ENCODE data around the gene BTRC.

The BTRC gene

GRCh38 chr10:101484175-101484745 lies 130.3 kb downstream of the BTRC start:
- DNase-seq (ENCODE audit: low spot score), result no peak

GRCh38 chr10:101485207-101485606 lies 131.2 kb downstream of the BTRC start:
- DNase-seq (ENCODE audit: low spot score), result no peak

GRCh38 chr10:101485681-101486554 lies 132.0 kb downstream of the BTRC start:
- no peak for DNase-seq (ENCODE audit: low spot score)

GRCh38 chr10:101487399-101487798 lies 133.4 kb downstream of the BTRC start:
- no peak for DNase-seq (ENCODE audit: low spot score)

- DNase-seq (ENCODE audit: low spot score), result no peak
Measured at GRCh38 chr10:101489355-101489754, 135.4 kb downstream of the BTRC start.

GRCh38 chr10:101490026-101490425 lies 136.1 kb downstream of the BTRC start:
- DNase-seq (ENCODE audit: low spot score), result no peak

- DNase-seq (ENCODE audit: low spot score), result no peak
Measured at GRCh38 chr10:101492205-101492604, 138.2 kb downstream of the BTRC start.

- no peak for DNase-seq (ENCODE audit: low spot score)
Measured at GRCh38 chr10:101492814-101493213, 138.8 kb downstream of the BTRC start.

- DNase-seq (ENCODE audit: low spot score), result no peak
Measured at GRCh38 chr10:101493249-101493648, 139.3 kb downstream of the BTRC start.

- DNase-seq (ENCODE audit: low spot score), result no peak
Measured at GRCh38 chr10:101493782-101494281, 139.9 kb downstream of the BTRC start.

- no peak for DNase-seq (ENCODE audit: low spot score)
Measured at GRCh38 chr10:101494650-101495049, 140.7 kb downstream of the BTRC start.

- DNase-seq (ENCODE audit: low spot score), result no peak
Measured at GRCh38 chr10:101495324-101495925, 141.5 kb downstream of the BTRC start.

GRCh38 chr10:101504438-101504837 lies 150.5 kb downstream of the BTRC start:
- DNase-seq (ENCODE audit: low spot score), result no peak

- no peak for DNase-seq (ENCODE audit: low spot score)
Measured at GRCh38 chr10:101506829-101507661, 153.1 kb downstream of the BTRC start.

- no peak for DNase-seq (ENCODE audit: low spot score)
Measured at GRCh38 chr10:101507828-101508227, 153.9 kb downstream of the BTRC start.

GRCh38 chr10:101511938-101512337 lies 158.0 kb downstream of the BTRC start:
- DNase-seq (ENCODE audit: low spot score), result no peak

GRCh38 chr10:101512738-101513137 lies 158.8 kb downstream of the BTRC start:
- DNase-seq (ENCODE audit: low spot score), result no peak

- DNase-seq (ENCODE audit: low spot score), result no peak
Measured at GRCh38 chr10:101513733-101514132, 159.8 kb downstream of the BTRC start.

GRCh38 chr10:101525848-101526247 lies 171.9 kb downstream of the BTRC start:
- DNase-seq (ENCODE audit: low spot score), result no peak

GRCh38 chr10:101529207-101529606 lies 175.2 kb downstream of the BTRC start:
- DNase-seq (ENCODE audit: low spot score), result no peak

GRCh38 chr10:101529725-101530553 lies 176.0 kb downstream of the BTRC start:
- DNase-seq (ENCODE audit: low spot score), result no peak

All from germinal center (tissue), 1 donor.